GM23338 (cell line): ENCODE results near the gene SOAT2. TPM values are rescaled to one million over a fixed set of nuclear protein-coding genes. Genes with fewer than 3 reads are reported as not detected.

ENCODE experiments used
- ATAC-seq: fragments of 200-7000 bp; cut with Tn5 transposase; 3 replicates; pipeline ENCODE4 v1.9.1; 2020
- DNase-seq: peaks from one replicate; pipeline ENCODE4 v3.0.0-alpha.2; 2015; ENCODE audit warnings: low spot score
- H2AFZ ChIP-seq: fragments of 200-600 bp; sonication (generic); 2 replicates; pipeline ENCODE4 v1.8.0; 2016; ENCODE audit warnings: antibody characterized with exemption, mild to moderate bottlenecking, moderate library complexity
- H3F3A ChIP-seq: fragments of 200-600 bp; sonication (generic); replicated peaks from 2 replicates; pipeline ENCODE4 v1.8.0; 2017; ENCODE audit warnings: antibody characterized with exemption, mixed run types, low read depth
- H3K27ac ChIP-seq: fragments of 200-600 bp; sonication (generic); 2 replicates; pipeline ENCODE4 v1.6.1; 2016; ENCODE audit warnings: low read depth
- H3K27me3 ChIP-seq: fragments of 200-600 bp; sonication (generic); 2 replicates; pipeline ENCODE4 v1.8.0; 2016; ENCODE audit warnings: mild to moderate bottlenecking, mixed run types, moderate library complexity; ENCODE audit not compliant: insufficient read depth
- H3K36me3 ChIP-seq: fragments of 200-600 bp; sonication (generic); 2 replicates; pipeline ENCODE4 v1.8.0; 2016; ENCODE audit warnings: mild to moderate bottlenecking; ENCODE audit not compliant: insufficient read depth
- H3K4me1 ChIP-seq: fragments of 200-600 bp; sonication (generic); 2 replicates; pipeline ENCODE4 v1.8.0; 2016; ENCODE audit warnings: mild to moderate bottlenecking, moderate library complexity; ENCODE audit not compliant: insufficient read depth
- H3K4me2 ChIP-seq: fragments of 200-600 bp; sonication (generic); 2 replicates; pipeline ENCODE4 v1.7.1; 2017; ENCODE audit warnings: mixed run types
- H3K4me3 ChIP-seq: fragments of 200-600 bp; sonication (generic); 2 replicates; pipeline ENCODE4 v1.6.1; 2016; ENCODE audit warnings: mixed run types
- H3K79me2 ChIP-seq: fragments of 200-600 bp; sonication (generic); replicated peaks from 2 replicates; pipeline ENCODE4 v1.8.0; 2017; ENCODE audit warnings: mild to moderate bottlenecking; ENCODE audit not compliant: insufficient read depth
- H3K9me2 ChIP-seq: fragments of 200-600 bp; sonication (generic); 2 replicates; pipeline ENCODE4 v1.8.0; 2017; ENCODE audit not compliant: insufficient read depth
- H4K20me1 ChIP-seq: fragments of 200-600 bp; sonication (generic); replicated peaks from 2 replicates; pipeline ENCODE4 v1.8.0; 2017; ENCODE audit warnings: mild to moderate bottlenecking; ENCODE audit not compliant: insufficient read depth
- H3K27ac Mint-ChIP-seq: 2 replicates; pipeline ENCODE4 v1.8.0; 2020; ENCODE audit warnings: inconsistent platforms, mild to moderate bottlenecking, moderate library complexity, mixed read lengths
- H3K27me3 Mint-ChIP-seq: 3 replicates; pipeline ENCODE4 v1.8.0; 2022; ENCODE audit warnings: low read depth, mild to moderate bottlenecking, moderate library complexity, mixed read lengths, inconsistent platforms; ENCODE audit not compliant: insufficient read depth, poor library complexity
- H3K36me3 Mint-ChIP-seq: 3 replicates; pipeline ENCODE4 v1.8.0; 2021; ENCODE audit warnings: low read depth, mild to moderate bottlenecking, inconsistent platforms, moderate library complexity, mixed read lengths
- H3K4me1 Mint-ChIP-seq: 3 replicates; pipeline ENCODE4 v1.8.0; 2020; ENCODE audit warnings: mild to moderate bottlenecking, inconsistent platforms, mixed read lengths
- H3K4me3 Mint-ChIP-seq: 3 replicates; pipeline ENCODE4 v1.8.0; 2021; ENCODE audit warnings: moderate library complexity, mild to moderate bottlenecking, inconsistent platforms, mixed read lengths
- H3K9me3 Mint-ChIP-seq: 3 replicates; pipeline ENCODE4 v1.8.0; 2020; ENCODE audit warnings: moderate library complexity, mild to moderate bottlenecking, inconsistent platforms, mixed read lengths
- CREB1 ChIP-seq: fragments of 250-450 bp; sonication (Bioruptor Pico); IDR thresholded peaks from 2 replicates; pipeline ENCODE4 v1.5.0; 2020; ENCODE audit warnings: low read depth, mild to moderate bottlenecking, moderate library complexity
- CTCF ChIP-seq, 2 experiments: fragments of 200-600 bp in 1 of 2; sonication (generic) in 1 of 2; conservative IDR thresholded peaks; 2 replicates each; pipeline versions ENCODE4 v1.5.1 to v1.6.1; 2016 to 2017; ENCODE audit warnings: antibody characterized with exemption in 2 of 2, low read depth in 2 of 2, mild to moderate bottlenecking in 2 of 2, moderate library complexity in 1 of 2
- ETS1 ChIP-seq: IDR thresholded peaks from 2 replicates; pipeline ENCODE4 v1.6.1; 2016; ENCODE audit warnings: antibody characterized with exemption
- EZH2 ChIP-seq: fragments of 200-600 bp; sonication (generic); IDR thresholded peaks from one replicate; pipeline ENCODE4 v1.8.0; 2017; ENCODE audit warnings: antibody characterized with exemption, mild to moderate bottlenecking, low read depth; ENCODE audit not compliant: unreplicated experiment
- EZH2phosphoT487 ChIP-seq: fragments of 200-600 bp; sonication (generic); IDR thresholded peaks from one replicate; pipeline ENCODE4 v1.8.1; 2018; ENCODE audit warnings: antibody characterized with exemption; ENCODE audit not compliant: unreplicated experiment
- JUNB ChIP-seq: IDR thresholded peaks from one replicate; pipeline ENCODE4 v1.6.1; 2016; ENCODE audit warnings: antibody characterized with exemption; ENCODE audit not compliant: unreplicated experiment
- NANOG ChIP-seq: IDR thresholded peaks from 2 replicates; pipeline ENCODE4 v1.6.1; 2016; ENCODE audit warnings: antibody characterized with exemption, borderline replicate concordance
- POLR2AphosphoS5 ChIP-seq: IDR thresholded peaks from 2 replicates; pipeline ENCODE4 v1.6.1; 2016; ENCODE audit warnings: antibody characterized with exemption, low read depth
- REST ChIP-seq: IDR thresholded peaks from one replicate; pipeline ENCODE4 v1.6.1; 2018; ENCODE audit warnings: antibody characterized with exemption; ENCODE audit not compliant: unreplicated experiment
- STAT1 ChIP-seq: IDR thresholded peaks from one replicate; pipeline ENCODE4 v1.6.1; 2016; ENCODE audit warnings: antibody characterized with exemption; ENCODE audit not compliant: unreplicated experiment
- ZNF114 ChIP-seq: fragments of 250-450 bp; sonication (Bioruptor Pico); IDR thresholded peaks from 2 replicates; pipeline ENCODE4 v1.5.0; 2020; ENCODE audit warnings: mild to moderate bottlenecking, moderate library complexity
- ZNF331 ChIP-seq: fragments of 250-450 bp; sonication (Bioruptor Pico); IDR thresholded peaks from 2 replicates; pipeline ENCODE4 v1.5.0; 2020; ENCODE audit warnings: low read depth, mild to moderate bottlenecking, moderate library complexity
- ZNF462 ChIP-seq: fragments of 250-450 bp; sonication (Bioruptor Pico); IDR thresholded peaks from 2 replicates; pipeline ENCODE4 v1.5.0; 2020; ENCODE audit warnings: mild to moderate bottlenecking, moderate library complexity
- polyA plus RNA-seq: library from polyadenylated mRNA; unstranded; fragments of >200 nt; fragmentation: Nextera tagmentation; extraction: Ambion mirVana; gene quantifications from 2 replicates; pipeline ENCODE4 v1.2.1, GENCODE V29; 2016
- total RNA-seq: library from RNA; depleted of rRNA; stranded (reverse); fragments of >200 nt; shearing (Covaris generic); gene quantifications from 2 replicates; pipeline ENCODE4 v1.2.3, GENCODE V29; 2014

The SOAT2 gene
- total and polyA plus RNA-seq, 2 experiments from 2014 or later = not detected

- 0 out of 2 replicates have a peak, but pooled peaks cover 11% of the 10 kb centered on the region for H3F3A ChIP-seq
- no peak overlapping the region for H3K4me3 ChIP-seq
- H3K27me3 Mint-ChIP-seq = peaks cover 18% of the 10 kb centered on the region
- no peaks in the 10 kb centered on the region for H3K36me3 ChIP-seq
- H4K20me1 ChIP-seq = peaks cover 12% of the 10 kb centered on the region
- H3K4me1 ChIP-seq = peaks cover 24% of the 10 kb centered on the region
- no peak overlapping the region for H3K27ac ChIP-seq
- no peak overlapping the region for H3K4me2 ChIP-seq
- H3K36me3 Mint-ChIP-seq = peaks cover 16% of the 10 kb centered on the region
- ATAC-seq (no peak), DNase-seq (no peak)
- H2AFZ ChIP-seq = no peak overlapping the region
- peaks cover 21% of the 10 kb centered on the region for H3K4me1 Mint-ChIP-seq
- H3K79me2 ChIP-seq = peaks cover 12% of the 10 kb centered on the region; the same call in 1 of the 2 replicates
- no peak overlapping the region for H3K4me3 Mint-ChIP-seq
- H3K9me2 ChIP-seq = no peaks in the 10 kb centered on the region
- no peak overlapping the region for H3K27ac Mint-ChIP-seq
- no peaks in the 10 kb centered on the region; the same call in 2 of the 3 replicates for H3K9me3 Mint-ChIP-seq
- TF ChIP-seq POLR2AphosphoS5 (no peak), ZNF114 (CRISPR knock-in tag) (no peak), NANOG (no peak), ETS1 (no peak), ZNF462 (CRISPR knock-in tag) (no peak), JUNB (no peak), CREB1 (CRISPR knock-in tag) (no peak), ZNF331 (no peak), EZH2 (no peak), EZH2phosphoT487 (no peak), STAT1 (no peak), CTCF (conservative IDR thresholded peaks at IDR 0.05; ENCODE audit: low read depth in 2 of 2) (no peak), REST (no peak)
- peaks cover 17% of the 10 kb centered on the region; the same call in 1 of the 2 replicates for H3K27me3 ChIP-seq
Measured at GRCh38 chr12:53055471-53056266, 47.6 kb upstream of the SOAT2 start.
